Loucy (cell line): ENCODE results near the gene TMEM82.

ENCODE experiments used
- H2AFZ ChIP-seq: fragments of 200-600 bp; sonication (generic); 2 replicates; pipeline ENCODE4 v1.6.0; 2016; ENCODE audit warnings: antibody characterized with exemption, mild to moderate bottlenecking, low read length, moderate library complexity
- H3F3A ChIP-seq: fragments of 200-600 bp; 2 replicates; pipeline ENCODE4 v1.6.0; 2016; ENCODE audit warnings: antibody characterized with exemption, low read depth, mild to moderate bottlenecking
- H3K27me3 ChIP-seq: fragments of 200-600 bp; sonication (generic); 2 replicates; pipeline ENCODE4 v1.6.1; 2014; ENCODE audit warnings: low read length, mild to moderate bottlenecking; ENCODE audit not compliant: insufficient read depth, poor library complexity, severe bottlenecking
- H3K36me3 ChIP-seq: fragments of 200-600 bp; sonication (generic); 2 replicates; pipeline ENCODE4 v1.6.1; 2016; ENCODE audit warnings: low read length; ENCODE audit not compliant: insufficient read depth
- H3K4me1 ChIP-seq: fragments of 200-600 bp; sonication (generic); 2 replicates; pipeline ENCODE4 v1.5.1; 2014; ENCODE audit warnings: low read length, mild to moderate bottlenecking; ENCODE audit not compliant: insufficient read depth, poor library complexity, severe bottlenecking
- H3K4me2 ChIP-seq: fragments of 200-600 bp; sonication (generic); 2 replicates; pipeline ENCODE4 v1.6.0; 2014; ENCODE audit warnings: antibody characterized with exemption, low read length, low read depth, mild to moderate bottlenecking; ENCODE audit not compliant: poor library complexity, severe bottlenecking
- H3K4me3 ChIP-seq: fragments of 200-600 bp; sonication (generic); 2 replicates; pipeline ENCODE4 v1.5.1; 2014; ENCODE audit warnings: low read length, mild to moderate bottlenecking, mixed read lengths; ENCODE audit not compliant: poor library complexity, severe bottlenecking
- H3K79me2 ChIP-seq: fragments of 200-600 bp; sonication (generic); 2 replicates; pipeline ENCODE4 v1.6.1; 2014; ENCODE audit warnings: low read length; ENCODE audit not compliant: insufficient read depth
- H3K9ac ChIP-seq: fragments of 200-600 bp; sonication (generic); 2 replicates; pipeline ENCODE4 v1.6.0; 2014; ENCODE audit warnings: mild to moderate bottlenecking, low read depth, low read length, moderate library complexity; ENCODE audit not compliant: poor library complexity, severe bottlenecking
- H3K9me2 ChIP-seq: fragments of 200-600 bp; sonication (generic); replicated peaks from 2 replicates; pipeline ENCODE4 v1.6.1; 2016; ENCODE audit warnings: low read depth, low read length, mixed read lengths
- H3K9me3 ChIP-seq: fragments of 200-600 bp; sonication (generic); 2 replicates; pipeline ENCODE4 v1.6.1; 2014; ENCODE audit warnings: mild to moderate bottlenecking, antibody characterized with exemption, low read length, low read depth; ENCODE audit not compliant: insufficient read depth
- H4K20me1 ChIP-seq: fragments of 200-600 bp; sonication (generic); 2 replicates; pipeline ENCODE4 v1.6.0; 2014; ENCODE audit warnings: antibody characterized with exemption, low read length, mild to moderate bottlenecking; ENCODE audit not compliant: insufficient read depth, poor library complexity, severe bottlenecking
- EZH2phosphoT487 ChIP-seq: fragments of 200-600 bp; IDR thresholded peaks from 2 replicates; pipeline ENCODE4 v1.6.1; 2018; ENCODE audit warnings: antibody characterized with exemption, mild to moderate bottlenecking, moderate library complexity, borderline replicate concordance
- TF ChIP-seq, protein P1 (sequence below): fragments of 200-600 bp; sonication (generic); conservative IDR thresholded peaks from 2 replicates; pipeline ENCODE4 v1.5.1; 2014; ENCODE audit warnings: mild to moderate bottlenecking, antibody characterized with exemption, low read length

The TMEM82 gene

DNA sequence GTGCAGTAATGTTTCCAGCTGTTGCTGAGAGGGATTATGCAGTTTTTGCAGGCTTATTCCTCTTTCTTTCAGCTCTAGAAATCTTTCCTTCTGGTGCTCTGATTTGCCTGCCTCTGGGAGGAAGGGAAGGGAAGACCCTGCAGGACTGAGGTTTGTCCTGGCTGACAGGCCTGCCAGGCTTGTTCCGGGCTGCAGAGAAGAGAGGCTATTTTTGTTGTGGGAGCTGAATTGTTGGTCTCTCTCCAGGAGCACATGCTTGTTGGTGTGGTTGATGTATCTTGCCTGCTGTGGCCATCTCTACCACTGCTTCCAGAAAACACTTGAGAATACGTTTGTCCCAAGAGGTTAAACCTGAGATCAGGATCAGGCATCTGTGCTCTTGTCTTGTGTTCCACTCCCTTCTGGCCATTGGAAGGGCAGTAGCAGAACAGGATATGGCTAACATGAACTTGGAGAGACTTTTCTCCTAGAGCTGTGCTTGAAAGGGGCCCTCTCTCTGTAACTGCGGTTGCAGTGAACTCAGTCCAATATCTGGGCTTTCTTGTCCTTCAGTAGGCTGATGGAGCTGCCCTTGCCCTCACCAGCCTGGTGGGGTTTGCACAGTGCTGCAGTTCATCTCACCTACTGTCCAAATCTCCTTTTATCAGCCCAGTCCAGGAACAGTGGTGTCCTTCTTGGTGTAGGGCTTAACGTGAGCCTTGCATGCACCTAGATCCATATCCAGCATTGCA lies 27.7 kb upstream of the TMEM82 start:
- Histone ChIP-seq H4K20me1 (no peaks in the 10 kb centered on the region), H3K4me2 (no peak overlapping the region), H3K79me2 (peaks cover 7% of the 10 kb centered on the region; the same call in 1 of the 2 replicates), H3K36me3 (peaks cover 28% of the 10 kb centered on the region; the same call in 1 of the 2 replicates), H2AFZ (no peak overlapping the region), H3K27me3 (no peaks in the 10 kb centered on the region), H3K9me2 (no peaks in the 10 kb centered on the region), H3K9ac (no peak overlapping the region), H3K9me3 (no peaks in the 10 kb centered on the region), H3K4me1 (no peaks in the 10 kb centered on the region), H3F3A (no peaks in the 10 kb centered on the region), H3K4me3 (no peak overlapping the region)
- TF ChIP-seq, protein P1, sequence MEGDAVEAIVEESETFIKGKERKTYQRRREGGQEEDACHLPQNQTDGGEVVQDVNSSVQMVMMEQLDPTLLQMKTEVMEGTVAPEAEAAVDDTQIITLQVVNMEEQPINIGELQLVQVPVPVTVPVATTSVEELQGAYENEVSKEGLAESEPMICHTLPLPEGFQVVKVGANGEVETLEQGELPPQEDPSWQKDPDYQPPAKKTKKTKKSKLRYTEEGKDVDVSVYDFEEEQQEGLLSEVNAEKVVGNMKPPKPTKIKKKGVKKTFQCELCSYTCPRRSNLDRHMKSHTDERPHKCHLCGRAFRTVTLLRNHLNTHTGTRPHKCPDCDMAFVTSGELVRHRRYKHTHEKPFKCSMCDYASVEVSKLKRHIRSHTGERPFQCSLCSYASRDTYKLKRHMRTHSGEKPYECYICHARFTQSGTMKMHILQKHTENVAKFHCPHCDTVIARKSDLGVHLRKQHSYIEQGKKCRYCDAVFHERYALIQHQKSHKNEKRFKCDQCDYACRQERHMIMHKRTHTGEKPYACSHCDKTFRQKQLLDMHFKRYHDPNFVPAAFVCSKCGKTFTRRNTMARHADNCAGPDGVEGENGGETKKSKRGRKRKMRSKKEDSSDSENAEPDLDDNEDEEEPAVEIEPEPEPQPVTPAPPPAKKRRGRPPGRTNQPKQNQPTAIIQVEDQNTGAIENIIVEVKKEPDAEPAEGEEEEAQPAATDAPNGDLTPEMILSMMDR = no peak

GRCh38 chr1:15717418-15718125 lies 24.7 kb upstream of the TMEM82 start:
- Histone ChIP-seq H3K4me3 (no peak overlapping the region), H3K79me2 (no peaks in the 10 kb centered on the region), H3K9me2 (no peaks in the 10 kb centered on the region), H4K20me1 (no peaks in the 10 kb centered on the region), H3F3A (no peaks in the 10 kb centered on the region), H3K36me3 (peaks cover 52% of the 10 kb centered on the region; the same call in 1 of the 2 replicates), H3K4me2 (no peak overlapping the region), H3K4me1 (no peaks in the 10 kb centered on the region), H3K27me3 (no peaks in the 10 kb centered on the region), H2AFZ (no peak overlapping the region), H3K9ac (no peak overlapping the region), H3K9me3 (no peaks in the 10 kb centered on the region)
- TF ChIP-seq, protein P1 = no peak
- no peak for TF ChIP-seq EZH2phosphoT487

DNA sequence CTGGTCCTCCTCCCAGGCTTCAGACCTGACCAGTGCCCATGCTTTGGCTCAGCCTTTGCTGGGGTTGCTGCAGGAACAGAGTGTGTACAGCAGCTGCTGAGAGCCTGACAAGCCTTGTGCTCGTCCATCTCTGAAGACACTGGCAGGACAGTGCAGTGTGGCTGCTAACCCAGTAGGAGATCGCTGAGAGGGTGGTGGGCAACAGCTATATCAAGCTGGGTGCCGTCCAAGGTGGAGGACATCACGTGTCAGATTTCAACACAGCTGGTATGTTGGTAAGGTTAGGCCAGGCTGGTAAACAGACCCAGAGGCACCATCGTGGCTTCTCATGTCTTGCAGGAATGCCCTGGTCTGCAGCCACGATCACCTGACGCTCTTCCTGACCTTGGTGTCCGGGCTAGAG lies 24.1 kb upstream of the TMEM82 start:
- TF ChIP-seq, protein P1 = no peak
- TF ChIP-seq EZH2phosphoT487 = no peak
- H3K4me3 ChIP-seq = no peak overlapping the region
- no peaks in the 10 kb centered on the region for H3K9me3 ChIP-seq
- H3K27me3 ChIP-seq = no peaks in the 10 kb centered on the region
- no peaks in the 10 kb centered on the region for H3K79me2 ChIP-seq
- H3K4me1 ChIP-seq = no peaks in the 10 kb centered on the region
- no peaks in the 10 kb centered on the region for H3F3A ChIP-seq
- H3K9me2 ChIP-seq = no peaks in the 10 kb centered on the region
- peaks cover 59% of the 10 kb centered on the region; the same call in 1 of the 2 replicates for H3K36me3 ChIP-seq
- H3K4me2 ChIP-seq = no peak overlapping the region
- no peaks in the 10 kb centered on the region for H4K20me1 ChIP-seq
- H2AFZ ChIP-seq = no peak overlapping the region
- H3K9ac ChIP-seq = no peak overlapping the region
